Neural progenitor cell (in vitro differentiated cells): Measurements from ENCODE around the gene TRAM2. TPM values are rescaled to one million over a fixed set of nuclear protein-coding genes. Genes with fewer than 3 reads are reported as not detected.
A peak's percentile ranks its signal among the peaks of the same experiment; 100 is the strongest.

Source experiments
- DNase-seq: peaks from one replicate; pipeline ENCODE4 v3.0.0-alpha.2; 2016; ENCODE audit warnings: low spot score
- H2AFZ ChIP-seq: fragments of 200-600 bp; sonication (generic); replicated peaks from 2 replicates; pipeline ENCODE4 v1.6.1; 2016; ENCODE audit warnings: antibody characterized with exemption
- H3F3A ChIP-seq: fragments of 200-600 bp; sonication (generic); 2 replicates; pipeline ENCODE4 v1.6.1; 2016; ENCODE audit warnings: antibody characterized with exemption, low read depth
- H3K27ac ChIP-seq: fragments of 200-600 bp; sonication (generic); 2 replicates; pipeline ENCODE4 v1.5.1; 2016; ENCODE audit warnings: mild to moderate bottlenecking
- H3K27me3 ChIP-seq: fragments of 200-600 bp; sonication (generic); 2 replicates; pipeline ENCODE4 v1.6.1; 2016; ENCODE audit warnings: mild to moderate bottlenecking, moderate library complexity
- H3K36me3 ChIP-seq: fragments of 200-600 bp; sonication (generic); 2 replicates; pipeline ENCODE4 v1.5.1; 2016
- H3K4me1 ChIP-seq: fragments of 200-600 bp; sonication (generic); 2 replicates; pipeline ENCODE4 v1.6.1; 2016; ENCODE audit warnings: mixed run types
- H3K4me2 ChIP-seq: fragments of 200-600 bp; sonication (generic); 2 replicates; pipeline ENCODE4 v1.6.1; 2016
- H3K4me3 ChIP-seq: fragments of 200-600 bp; sonication (generic); 2 replicates; pipeline ENCODE4 v1.5.1; 2016
- H3K79me2 ChIP-seq: fragments of 200-600 bp; sonication (generic); 2 replicates; pipeline ENCODE4 v1.6.1; 2016; ENCODE audit warnings: low read depth
- H3K9ac ChIP-seq: fragments of 200-600 bp; sonication (generic); 2 replicates; pipeline ENCODE4 v1.6.1; 2016
- H3K9me3 ChIP-seq: fragments of 200-600 bp; sonication (generic); 2 replicates; pipeline ENCODE4 v1.5.1; 2016; ENCODE audit warnings: low read depth
- H4K20me1 ChIP-seq: fragments of 200-600 bp; sonication (generic); 2 replicates; pipeline ENCODE4 v1.6.1; 2016; ENCODE audit warnings: low read depth
- H3K27ac Mint-ChIP-seq: 3 replicates; pipeline ENCODE4 v1.8.0; 2021; ENCODE audit warnings: mixed read lengths
- H3K27me3 Mint-ChIP-seq: 2 replicates; pipeline ENCODE4 v1.8.0; 2022; ENCODE audit warnings: low read depth, mild to moderate bottlenecking, inconsistent platforms, moderate library complexity, mixed read lengths; ENCODE audit not compliant: insufficient read depth
- H3K36me3 Mint-ChIP-seq: 3 replicates; pipeline ENCODE4 v1.8.0; 2021; ENCODE audit warnings: mixed read lengths
- H3K4me1 Mint-ChIP-seq: 3 replicates; pipeline ENCODE4 v1.8.0; 2021; ENCODE audit warnings: mixed read lengths
- H3K4me3 Mint-ChIP-seq: 3 replicates; pipeline ENCODE4 v1.8.0; 2021; ENCODE audit warnings: mild to moderate bottlenecking, moderate library complexity, mixed read lengths
- H3K9me3 Mint-ChIP-seq: 3 replicates; pipeline ENCODE4 v1.8.0; 2020; ENCODE audit warnings: mixed read lengths
- CTCF ChIP-seq: fragments of 200-600 bp; sonication (generic); IDR thresholded peaks from 2 replicates; pipeline ENCODE4 v1.5.1; 2017; ENCODE audit warnings: antibody characterized with exemption, mild to moderate bottlenecking
- EZH2 ChIP-seq: fragments of 200-600 bp; sonication (generic); IDR thresholded peaks from 2 replicates; pipeline ENCODE4 v1.6.1; 2017; ENCODE audit warnings: antibody characterized with exemption, mild to moderate bottlenecking, moderate library complexity
- EZH2phosphoT487 ChIP-seq: fragments of 200-600 bp; sonication (generic); IDR thresholded peaks from 2 replicates; pipeline ENCODE4 v1.6.1; 2017; ENCODE audit warnings: antibody characterized with exemption
- total RNA-seq: library from RNA; depleted of rRNA; stranded (reverse); fragments of >200 nt; gene quantifications from 2 replicates; pipeline ENCODE4 v1.2.3, GENCODE V29; 2015; ENCODE audit warnings: low replicate concordance

Gene TRAM2
- total RNA-seq, 1 donor from 2014 or later = 12.3 TPM

- DNase-seq = no peak
- H3K36me3 ChIP-seq = no peaks in the 10 kb centered on the region
- H3K9ac ChIP-seq = no peak overlapping the region
- H3K27ac ChIP-seq = no peak overlapping the region
- Mint-ChIP-seq H3K9me3 (no peaks in the 10 kb centered on the region), H3K27ac (no peak overlapping the region), H3K4me3 (no peak overlapping the region), H3K27me3 (peaks cover 2% of the 10 kb centered on the region), H3K4me1 (peaks cover 43% of the 10 kb centered on the region), H3K36me3 (peaks cover 17% of the 10 kb centered on the region)
- H3K4me3 ChIP-seq = no peak overlapping the region
- H4K20me1 ChIP-seq = peaks cover 10% of the 10 kb centered on the region
- no peak overlapping the region for H2AFZ ChIP-seq
- H3K27me3 ChIP-seq = no peaks in the 10 kb centered on the region
- TF ChIP-seq EZH2 = no peak
- TF ChIP-seq EZH2phosphoT487 = no peak
- no peak for TF ChIP-seq CTCF
- H3K79me2 ChIP-seq = peaks cover 87% of the 10 kb centered on the region
- no peak overlapping the region for H3K4me2 ChIP-seq
- no peaks in the 10 kb centered on the region for H3F3A ChIP-seq
- peaks cover 28% of the 10 kb centered on the region for H3K4me1 ChIP-seq
- no peaks in the 10 kb centered on the region for H3K9me3 ChIP-seq
Measured at GRCh38 chr6:52566201-52566600, 10.7 kb downstream of the TRAM2 start.

- Mint-ChIP-seq H3K27me3 (peaks cover 2% of the 10 kb centered on the region), H3K4me3 (no peak overlapping the region), H3K4me1 (peaks cover 29% of the 10 kb centered on the region), H3K36me3 (peaks cover 19% of the 10 kb centered on the region), H3K27ac (peak overlapping the region; percentile 57), H3K9me3 (no peaks in the 10 kb centered on the region)
- no peak overlapping the region for H3K9ac ChIP-seq
- peaks cover 79% of the 10 kb centered on the region for H3K79me2 ChIP-seq
- H3K27me3 ChIP-seq = no peaks in the 10 kb centered on the region
- H3K4me3 ChIP-seq = no peak overlapping the region
- H3K36me3 ChIP-seq = no peaks in the 10 kb centered on the region
- H3K9me3 ChIP-seq = no peaks in the 10 kb centered on the region
- H4K20me1 ChIP-seq = peaks cover 7% of the 10 kb centered on the region
- H3K4me2 ChIP-seq = peak overlapping the region; percentile 3
- H2AFZ ChIP-seq = no peak overlapping the region
- DNase-seq = no peak
- peaks cover 20% of the 10 kb centered on the region for H3K4me1 ChIP-seq
- TF ChIP-seq EZH2 (no peak), CTCF (no peak), EZH2phosphoT487 (no peak)
- H3F3A ChIP-seq = no peaks in the 10 kb centered on the region
- H3K27ac ChIP-seq = no peak overlapping the region
Measured at GRCh38 chr6:52564856-52565255, 12.0 kb downstream of the TRAM2 start.

- Histone ChIP-seq H3K4me2 (no peak overlapping the region), H3K9me3 (no peaks in the 10 kb centered on the region), H3K9ac (no peak overlapping the region), H2AFZ (no peak overlapping the region), H3F3A (peaks cover 17% of the 10 kb centered on the region), H3K27me3 (no peaks in the 10 kb centered on the region), H3K36me3 (no peaks in the 10 kb centered on the region), H3K4me3 (no peak overlapping the region), H4K20me1 (peaks cover 7% of the 10 kb centered on the region), H3K27ac (no peak overlapping the region), H3K4me1 (peaks cover 21% of the 10 kb centered on the region), H3K79me2 (peaks cover 64% of the 10 kb centered on the region)
- TF ChIP-seq EZH2phosphoT487 = no peak
- TF ChIP-seq CTCF = no peak
- TF ChIP-seq EZH2 = no peak
- peaks cover 2% of the 10 kb centered on the region for H3K27me3 Mint-ChIP-seq
- H3K9me3 Mint-ChIP-seq = no peaks in the 10 kb centered on the region
- no peak overlapping the region for H3K27ac Mint-ChIP-seq
- H3K4me1 Mint-ChIP-seq = peaks cover 23% of the 10 kb centered on the region
- DNase-seq = no peak
- H3K36me3 Mint-ChIP-seq = peaks cover 15% of the 10 kb centered on the region
- no peak overlapping the region for H3K4me3 Mint-ChIP-seq
Measured at GRCh38 chr6:52562911-52563310, 13.9 kb downstream of the TRAM2 start.
